ENCODE measurements around the gene CCN5.
"Not testable (repeated sequence)": the region's sequence is repeated elsewhere in the genome, so short reads cannot be mapped to it uniquely, and the experiment has no call there.

Gene CCN5

GRCh38 chr20:44694159-44694558 is 21.0 kb upstream of the CCN5 start:
- DNase-seq (ENCODE audit: low read depth in 3 of 3, low spot score in 1 of 3) = no peak

DNA sequence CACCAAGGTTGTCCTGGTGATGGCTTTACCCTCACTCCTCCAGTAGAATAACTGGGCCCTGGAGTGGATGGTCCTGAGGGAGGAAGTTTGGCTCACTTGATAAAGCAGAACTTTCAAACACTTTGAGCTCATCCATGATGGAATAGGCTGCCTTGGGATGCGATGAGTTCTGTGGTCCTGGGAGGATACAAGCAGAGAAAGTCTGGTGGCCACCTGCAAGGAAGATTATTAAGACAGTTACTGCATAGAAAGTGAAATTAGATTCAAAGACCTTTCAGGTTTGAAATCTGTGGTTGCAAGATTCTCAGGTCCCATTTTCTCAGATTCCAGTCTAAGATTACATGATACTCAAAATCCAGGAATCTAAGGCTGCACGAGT is 19.9 kb upstream of the CCN5 start:
- no peak for DNase-seq (ENCODE audit: low read depth in 3 of 3, low spot score in 1 of 3)

- no peak for DNase-seq (ENCODE audit: low read depth in 3 of 3, low spot score in 1 of 3)
These were observed 19.4 kb upstream of the CCN5 start for GRCh38 chr20:44695674-44696300.

DNA sequence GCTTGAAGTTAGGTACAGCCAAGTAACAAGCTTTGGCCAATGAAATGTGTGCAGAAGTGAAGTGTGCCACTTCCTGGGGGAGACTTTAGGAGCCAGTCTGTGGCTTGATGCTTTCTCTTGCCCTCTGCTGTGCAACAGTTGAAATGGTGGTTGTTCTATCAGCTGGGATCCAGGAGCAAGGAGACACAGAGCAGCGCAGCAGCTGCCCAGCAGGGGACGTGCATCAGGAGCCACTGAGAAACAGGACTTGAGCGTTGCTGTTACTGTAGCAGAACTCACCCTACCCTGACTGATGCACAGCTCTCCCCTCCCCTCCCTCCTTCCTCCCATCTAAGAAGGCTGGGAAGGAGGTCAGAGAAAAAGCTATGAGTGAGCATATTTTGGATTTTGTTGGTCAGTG is 18.9 kb upstream of the CCN5 start:
- DNase-seq (ENCODE audit: low read depth in 3 of 3, low spot score in 1 of 3) = no peak

DNA sequence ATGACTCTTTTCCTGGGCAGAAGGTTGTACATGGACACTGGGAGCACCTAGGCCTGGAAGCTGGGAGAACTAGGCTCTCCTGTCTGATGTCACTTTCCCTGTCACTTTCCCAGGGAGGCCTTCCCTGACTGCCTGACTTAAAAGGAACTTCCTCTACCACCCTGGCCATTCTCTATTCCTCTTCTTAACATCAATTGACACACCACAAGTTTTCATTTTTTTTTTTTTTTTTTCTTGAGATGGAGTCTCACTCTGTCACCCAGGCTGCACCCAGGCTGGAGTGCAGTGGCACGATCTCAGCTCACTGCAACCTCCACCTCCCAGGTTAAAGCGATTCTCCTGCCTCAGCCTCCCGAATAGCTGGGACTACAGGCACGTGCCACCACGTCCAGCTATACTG is 18.1 kb upstream of the CCN5 start:
- DNase-seq (ENCODE audit: low read depth in 3 of 3, low spot score in 1 of 3) = not testable (repeated sequence)

DNA sequence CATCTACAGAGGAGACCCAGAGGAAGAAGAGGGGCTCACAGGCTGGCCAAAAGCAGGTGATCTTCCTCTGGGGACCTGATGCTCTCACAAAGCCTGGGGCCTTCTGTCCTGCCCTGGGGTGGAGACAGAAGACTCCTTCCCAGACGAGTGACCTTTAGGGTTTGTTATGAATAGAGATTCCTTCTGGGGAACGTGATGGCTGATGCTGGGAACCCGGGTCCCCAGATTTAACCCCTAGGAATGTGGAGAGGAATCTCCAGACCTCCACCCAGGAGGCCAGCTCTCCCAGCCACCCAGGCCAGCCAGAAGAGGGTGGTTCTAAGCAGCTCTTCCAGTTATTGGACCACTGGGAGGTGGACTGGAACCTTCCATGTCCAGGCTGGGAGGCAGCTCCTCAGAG is 16.8 kb upstream of the CCN5 start:
- DNase-seq (ENCODE audit: low read depth in 3 of 3, low spot score in 1 of 3) = no peak

GRCh38 chr20:44700306-44700705 is 14.9 kb upstream of the CCN5 start:
- no peak for DNase-seq (ENCODE audit: low read depth in 3 of 3, low spot score in 1 of 3)

GRCh38 chr20:44701118-44701857 is 13.9 kb upstream of the CCN5 start:
- no peak for DNase-seq (ENCODE audit: low read depth in 3 of 3, low spot score in 1 of 3)

DNA sequence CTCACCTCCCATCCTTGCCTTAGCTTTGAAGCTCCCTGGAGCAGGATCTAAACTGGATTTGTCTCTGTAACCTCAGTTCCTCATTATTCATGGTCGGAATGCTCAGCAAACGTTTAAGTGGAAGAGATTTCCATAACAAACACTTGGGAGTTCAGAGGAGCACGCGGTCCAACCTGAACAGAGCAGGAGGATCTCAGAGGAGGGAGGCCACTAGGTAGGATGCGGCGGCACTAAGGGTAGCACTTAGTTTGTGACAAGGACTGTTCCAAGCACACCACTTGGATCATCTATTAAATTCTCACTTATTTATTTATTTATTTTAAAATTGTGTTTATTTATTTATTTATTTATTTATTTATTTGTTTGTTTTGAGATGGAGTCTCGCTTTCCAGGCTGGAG is 13.3 kb upstream of the CCN5 start:
- DNase-seq (ENCODE audit: low read depth in 3 of 3, low spot score in 1 of 3) = no peak

DNA sequence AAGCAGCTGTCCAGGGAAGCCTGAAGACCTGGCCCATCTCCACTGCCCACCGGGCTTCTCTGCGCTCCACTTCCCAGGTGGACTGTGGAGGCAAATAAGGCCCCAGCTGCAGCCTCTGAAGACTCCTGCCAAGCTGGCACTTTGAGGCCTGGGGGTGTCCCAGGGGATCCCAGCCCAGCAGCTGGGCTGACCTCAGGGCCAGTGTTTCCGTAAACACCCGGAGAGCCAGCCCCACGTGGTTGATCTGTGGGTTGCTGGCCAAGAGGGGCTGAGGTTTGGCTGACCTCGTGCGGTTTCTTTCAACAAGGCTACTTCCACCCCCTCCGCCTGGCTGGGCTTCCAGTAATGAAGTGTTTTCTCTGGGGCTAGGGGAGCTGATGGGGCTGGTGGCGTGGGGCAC is 12.4 kb upstream of the CCN5 start:
- no peak for DNase-seq (ENCODE audit: low read depth in 3 of 3, low spot score in 1 of 3)

DNA sequence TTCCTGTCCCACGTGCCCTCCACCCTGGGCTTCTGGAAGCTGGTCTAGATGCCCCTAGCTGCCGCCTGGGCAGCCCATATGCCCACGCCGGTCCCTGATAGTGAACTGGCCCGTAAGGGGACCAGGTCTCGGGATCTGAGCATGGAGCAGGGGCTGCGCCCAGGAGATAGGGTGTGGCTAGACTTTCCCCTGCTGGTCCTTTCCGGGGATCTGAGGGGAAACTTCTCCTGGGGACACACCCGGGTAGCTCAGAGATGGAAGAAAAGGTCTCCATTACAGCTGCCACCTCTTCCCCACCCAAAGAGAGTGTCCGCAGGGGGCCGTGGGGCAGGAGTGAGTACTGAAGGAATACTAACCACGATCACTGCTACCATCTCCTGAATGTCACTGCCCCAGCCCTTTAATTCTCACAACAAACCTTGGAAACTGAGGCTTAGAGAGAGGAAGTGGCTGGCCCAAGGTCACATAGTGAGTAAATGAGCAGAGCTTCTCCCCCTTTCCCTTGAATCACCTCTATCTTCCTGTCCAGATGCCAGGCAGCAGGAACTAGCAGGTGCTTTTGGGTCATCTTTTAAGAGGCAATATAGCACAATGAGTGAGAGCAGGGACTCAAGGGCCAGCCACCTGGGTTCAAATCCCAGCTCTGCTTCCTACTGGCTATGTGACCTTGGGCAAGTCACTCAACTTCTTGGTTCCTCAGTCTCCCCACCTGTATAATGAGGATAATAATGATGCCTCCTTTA is 11.8 kb upstream of the CCN5 start:
- DNase-seq (ENCODE audit: low read depth in 3 of 3, low spot score in 1 of 3) = no peak

GRCh38 chr20:44703956-44704488 is 11.1 kb upstream of the CCN5 start:
- DNase-seq (ENCODE audit: low read depth in 3 of 3, low spot score in 1 of 3) = no peak

DNA sequence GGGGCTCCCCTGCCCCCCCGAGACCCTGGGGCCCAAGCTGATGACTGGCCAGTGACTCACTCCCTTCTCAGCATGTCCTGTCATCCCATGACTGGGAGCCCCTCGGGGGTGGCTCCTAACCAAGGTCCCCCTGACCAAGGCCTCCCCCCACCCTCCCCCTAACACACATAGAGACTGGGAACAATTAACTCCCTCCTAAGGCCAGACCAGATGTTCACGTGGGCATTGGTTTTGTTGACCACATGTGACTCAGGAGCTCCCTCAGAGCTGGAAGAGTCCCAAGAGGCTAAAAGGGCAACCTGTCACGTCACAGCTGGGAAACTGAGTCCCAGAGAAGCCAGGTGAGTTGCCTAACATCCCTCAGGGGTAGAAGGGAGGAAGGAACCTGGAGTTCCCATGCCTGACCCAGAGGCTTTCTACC is 10.6 kb upstream of the CCN5 start:
- no peak for DNase-seq (ENCODE audit: low read depth in 3 of 3, low spot score in 1 of 3)

GRCh38 chr20:44705364-44706094 is 9.6 kb upstream of the CCN5 start:
- DNase-seq (ENCODE audit: low read depth in 3 of 3, low spot score in 1 of 3) = no peak

- no peak for DNase-seq (ENCODE audit: low read depth in 3 of 3, low spot score in 1 of 3)
These were observed 8.7 kb upstream of the CCN5 start for GRCh38 chr20:44706301-44707017.

GRCh38 chr20:44707018-44707579 is 8.1 kb upstream of the CCN5 start:
- no peak for DNase-seq (ENCODE audit: low read depth in 3 of 3, low spot score in 1 of 3)

- DNase-seq (ENCODE audit: low read depth in 3 of 3, low spot score in 1 of 3) = no peak
These were observed 5.8 kb upstream of the CCN5 start for GRCh38 chr20:44709380-44709779.

- DNase-seq (ENCODE audit: low read depth in 3 of 3, low spot score in 1 of 3) = no peak
These were observed 5.4 kb upstream of the CCN5 start for GRCh38 chr20:44709797-44710196.

- DNase-seq (ENCODE audit: low read depth in 3 of 3, low spot score in 1 of 3) = no peak
These were observed 3.9 kb upstream of the CCN5 start for GRCh38 chr20:44711237-44711636.

DNA sequence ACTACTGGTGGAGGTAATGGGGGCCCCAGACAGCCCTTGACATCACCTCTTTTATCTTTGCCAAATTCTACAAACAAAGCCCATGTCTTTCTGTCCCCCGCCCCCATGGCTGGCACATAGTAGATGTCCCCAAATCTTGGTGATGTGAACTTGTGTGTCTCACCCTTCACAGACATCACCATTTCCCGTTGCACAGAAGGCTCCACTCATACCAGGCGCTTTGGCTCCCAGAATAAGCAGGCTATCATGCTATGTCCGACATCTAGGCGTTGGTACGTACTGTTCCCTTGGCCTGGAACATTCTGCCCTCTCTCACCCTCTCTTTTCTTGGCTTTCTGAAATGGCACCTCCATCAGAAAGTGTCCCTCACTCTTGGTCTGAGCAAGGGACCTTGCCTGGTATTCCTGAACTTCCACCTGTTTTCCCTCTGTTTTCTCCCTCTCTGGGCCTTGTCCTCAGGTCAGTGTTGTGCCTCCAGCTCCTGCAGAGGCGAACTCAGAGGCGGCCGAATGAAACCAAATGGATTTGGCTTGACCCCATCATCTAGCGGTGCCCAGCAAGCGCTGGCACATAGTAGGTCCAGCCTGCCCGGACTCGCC is 968 bp upstream of the CCN5 start:
- no peak for DNase-seq (ENCODE audit: low read depth in 3 of 3, low spot score in 1 of 3)

Measured in stimulated activated CD4-positive, alpha-beta T cell treated with anti-CD3 and anti-CD28 coated beads, TNF-alpha, amount 100 ng/mL, for 1 hour (primary cell).